Uterus (tissue), 4 donors: Measurements from ENCODE around the gene BPGM. TPM values are rescaled to one million over a fixed set of nuclear protein-coding genes. Genes with fewer than 3 reads are reported as not detected.
A peak's percentile ranks its signal among the peaks of the same experiment; 100 is the strongest.

ENCODE experiments used
- DNase-seq, 2 donors: peaks; one replicate each; pipeline ENCODE4 v3.0.0-alpha.2; 2019 to 2020
- H3K27ac ChIP-seq, 2 donors: fragments of 200-600 bp; sonication (generic); 1 replicate in 1 of 2; 2 replicates in 1 of 2; pipeline ENCODE4 v1.5.1; 2016 to 2018
- H3K27me3 ChIP-seq, 2 donors: fragments of 200-600 bp; sonication (generic); one replicate each; pipeline ENCODE4 v1.5.1; 2018 to 2019; ENCODE audit warnings: control low read depth in 1 of 2
- H3K36me3 ChIP-seq, 2 donors: fragments of 200-600 bp; sonication (generic); one replicate each; pipeline ENCODE4 v1.5.1; 2019; ENCODE audit warnings: control low read depth in 1 of 2
- H3K4me1 ChIP-seq, 2 donors: fragments of 200-600 bp; sonication (generic); one replicate each; pipeline ENCODE4 v1.5.1; 2018 to 2019; ENCODE audit warnings: control low read depth in 1 of 2
- H3K4me3 ChIP-seq, 2 donors: fragments of 200-600 bp; sonication (generic); 1 replicate in 1 of 2; 2 replicates in 1 of 2; pipeline ENCODE4 v1.5.1; 2018 to 2019; ENCODE audit warnings: mild to moderate bottlenecking in 1 of 2
- H3K9me3 ChIP-seq, 2 donors: fragments of 200-600 bp; sonication (generic); one replicate each; pipeline ENCODE4 v1.5.1; 2019; ENCODE audit warnings: control low read depth in 1 of 2
- CTCF ChIP-seq, 4 experiments: fragments of 200-600 bp in 2 of 4; fragments of 450-650 bp in 2 of 4; sonication (generic) in 2 of 4; IDR thresholded peaks; one replicate each; pipeline ENCODE4 v1.5.1; 2016 to 2019; ENCODE audit warnings: antibody characterized with exemption in 4 of 4, mild to moderate bottlenecking in 2 of 4, moderate library complexity in 1 of 4
- POLR2A ChIP-seq, 2 donors: fragments of 450-650 bp; IDR thresholded peaks; one replicate each; pipeline ENCODE4 v1.6.1; 2016; ENCODE audit warnings: antibody characterized with exemption in 2 of 2, mild to moderate bottlenecking in 1 of 2, moderate library complexity in 1 of 2
- intact Hi-C: fragments of 100-400 bp; cut with DNase I; formaldehyde crosslinking; loops from one replicate; pipeline ENCODE4 v1.15.1; 2023; ENCODE audit warnings: low total_unique reads
- total RNA-seq, 4 donors: library from RNA; depleted of rRNA in 3 of 4; stranded (reverse); fragments of >200 nt in 3 of 4; gene quantifications; one replicate each; pipeline versions ENCODE4 v1.1.0 to v1.2.4, GENCODE V29; 2014 to 2023
- donor health status: DM: yes; HTN: yes; CAD: no.

Gene BPGM
- total RNA-seq, 4 donors from 2014 or later, result 11.0 to 57.4 (median 15.0) TPM

DNA sequence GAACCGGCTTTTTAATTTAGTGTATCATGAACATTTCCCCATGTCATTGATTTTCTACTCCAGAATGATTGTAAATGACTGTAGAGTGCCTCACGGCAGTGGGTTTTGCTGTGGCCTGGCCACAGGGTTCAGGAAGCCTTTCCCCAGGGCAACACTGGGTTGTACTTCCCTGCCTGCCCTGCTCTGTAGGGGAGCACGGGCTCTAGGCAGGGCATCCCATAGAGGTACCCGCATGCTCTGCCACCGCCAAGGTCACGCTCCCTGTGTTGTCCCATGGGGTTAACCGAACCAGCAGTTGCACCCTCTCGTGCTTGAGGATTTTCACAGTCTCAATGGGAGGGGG lies 63.8 kb downstream of the BPGM start:
- H3K27me3 ChIP-seq, result no peaks in the 10 kb centered on the region
- H3K9me3 ChIP-seq, result no peaks in the 10 kb centered on the region
- TF ChIP-seq POLR2A (IDR thresholded peaks at IDR 0.05) (no peak), CTCF (IDR thresholded peaks at IDR 0.05) (no peak)
- DNase-seq, result no peak
- H3K4me3 ChIP-seq, result no peak overlapping the region
- intact Hi-C loops, result no loop called here
- no peak overlapping the region for H3K27ac ChIP-seq
- H3K4me1 ChIP-seq, result no peaks in the 10 kb centered on the region
- no peaks in the 10 kb centered on the region for H3K36me3 ChIP-seq

- Histone ChIP-seq H3K9me3 (no peaks in the 10 kb centered on the region), H3K27ac (peak overlapping the region in 1 of 2 donors; percentile 41), H3K27me3 (no peaks in the 10 kb centered on the region), H3K36me3 (no peaks in the 10 kb centered on the region), H3K4me1 (no peaks in the 10 kb centered on the region), H3K4me3 (no peak overlapping the region)
- TF ChIP-seq POLR2A (IDR thresholded peaks at IDR 0.05) (no peak), CTCF (IDR thresholded peaks at IDR 0.05) (no peak)
- DNase-seq, result no peak
- intact Hi-C loops, result no loop called here
Observed at GRCh38 chr7:134710854-134711624, 64.4 kb downstream of the BPGM start.

DNA sequence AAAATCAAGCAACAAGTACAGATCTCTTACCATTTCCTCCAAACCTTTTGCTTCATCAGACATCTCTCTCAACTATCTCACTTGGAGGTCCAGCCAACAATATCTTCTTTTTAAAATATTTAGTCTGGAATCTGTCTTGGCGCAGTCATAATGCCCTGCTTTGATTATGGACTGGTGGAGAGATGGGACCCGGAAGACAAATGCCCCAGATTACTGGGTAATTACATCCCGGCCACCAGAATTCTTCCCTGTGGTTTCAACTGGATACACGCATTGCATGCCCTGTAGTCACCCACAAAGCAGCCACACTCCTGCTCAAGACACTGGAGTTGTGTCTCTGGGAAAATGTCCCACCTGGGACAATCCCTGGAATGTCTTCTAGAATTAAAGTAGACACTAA lies 65.5 kb downstream of the BPGM start:
- TF ChIP-seq CTCF (IDR thresholded peaks at IDR 0.05) (no peak), POLR2A (IDR thresholded peaks at IDR 0.05) (no peak)
- intact Hi-C loops, result no loop called here
- no peak for DNase-seq
- Histone ChIP-seq H3K36me3 (no peaks in the 10 kb centered on the region), H3K27ac (peak overlapping the region; percentile 18 to 41), H3K27me3 (no peaks in the 10 kb centered on the region), H3K4me3 (no peak overlapping the region), H3K4me1 (no peaks in the 10 kb centered on the region), H3K9me3 (no peaks in the 10 kb centered on the region)

GRCh38 chr7:134714470-134715205 lies 68.0 kb downstream of the BPGM start:
- Histone ChIP-seq H3K4me1 (no peaks in the 10 kb centered on the region), H3K27ac (no peak overlapping the region), H3K9me3 (no peaks in the 10 kb centered on the region), H3K27me3 (no peaks in the 10 kb centered on the region), H3K4me3 (no peak overlapping the region), H3K36me3 (no peaks in the 10 kb centered on the region)
- DNase-seq, result no peak
- TF ChIP-seq POLR2A (IDR thresholded peaks at IDR 0.05), result no peak
- TF ChIP-seq CTCF (IDR thresholded peaks at IDR 0.05), result no peak
- intact Hi-C loops, result no loop called here

GRCh38 chr7:134718211-134718875 lies 71.7 kb downstream of the BPGM start:
- peak overlapping the region in 1 of 2 donors; percentile 72 for H3K27ac ChIP-seq
- DNase-seq, result no peak
- H3K27me3 ChIP-seq, result no peaks in the 10 kb centered on the region
- H3K36me3 ChIP-seq, result no peaks in the 10 kb centered on the region
- H3K4me3 ChIP-seq, result no peak overlapping the region
- no peaks in the 10 kb centered on the region for H3K9me3 ChIP-seq
- intact Hi-C loops, result no loop called here
- H3K4me1 ChIP-seq, result peaks cover 0 to 5% of the 10 kb centered on the region in 2 donors
- TF ChIP-seq POLR2A (IDR thresholded peaks at IDR 0.05), result no peak
- TF ChIP-seq CTCF (IDR thresholded peaks at IDR 0.05), result no peak
